GM13977 (cell line): ENCODE results near the gene SNX21.

Source experiments
- DNase-seq: peaks from one replicate; pipeline ENCODE4 v3.0.0; 2012; ENCODE audit warnings: low spot score
- CTCF ChIP-seq: IDR thresholded peaks from 2 replicates; pipeline ENCODE4 v1.5.1; 2012; ENCODE audit warnings: mild to moderate bottlenecking, control low read depth; ENCODE audit not compliant: insufficient read depth; ENCODE audit errors: extremely low read depth, missing control alignments
- in situ Hi-C: fragments of 300-500 bp; cut with MboI; formaldehyde crosslinking; loops from one replicate; pipeline ENCODE4 v1.12.0; 2022; ENCODE audit warnings: low sequenced_read_pairs, low pct_unique_long_range_greater_than_20kb, mixed read lengths, inconsistent platforms; ENCODE audit not compliant: unreplicated experiment

SNX21 gene

GRCh38 chr20:45816951-45817350 is 16.6 kb upstream of the SNX21 start:
- no peak for DNase-seq
- in situ Hi-C loops, result no loop called here
- no peak for TF ChIP-seq CTCF

GRCh38 chr20:45817376-45818194 is 16.0 kb upstream of the SNX21 start:
- DNase-seq, result no peak
- in situ Hi-C loops, result no loop called here
- TF ChIP-seq CTCF, result no peak

GRCh38 chr20:45818239-45818638 is 15.4 kb upstream of the SNX21 start:
- TF ChIP-seq CTCF, result no peak
- no peak for DNase-seq
- in situ Hi-C loops, result no loop called here

GRCh38 chr20:45819466-45819865 is 14.1 kb upstream of the SNX21 start:
- no peak for DNase-seq
- in situ Hi-C loops, result no loop called here
- TF ChIP-seq CTCF, result no peak

- no peak for DNase-seq
- TF ChIP-seq CTCF, result no peak
- in situ Hi-C loops, result no loop called here
Observed at GRCh38 chr20:45821947-45822346, 11.7 kb upstream of the SNX21 start.

- DNase-seq, result no peak
- in situ Hi-C loops, result no loop called here
- TF ChIP-seq CTCF, result no peak
Observed at GRCh38 chr20:45822857-45823256, 10.7 kb upstream of the SNX21 start.
